ENCODE data around the gene ZAR1. TPM values are rescaled to one million over a fixed set of nuclear protein-coding genes. Genes with fewer than 3 reads are reported as not detected.
"Not testable (repeated sequence)": the region's sequence is repeated elsewhere in the genome, so short reads cannot be mapped to it uniquely, and the experiment has no call there.

ZAR1 gene
- not detected for polyA plus RNA-seq (ENCODE audit: insufficient read length in 3 of 3)

GRCh38 chr4:48490012-48490679, at the start of gene ZAR1:
ZAR1 (plus strand) TSS chr4:48490252; CDS start chr4:48490292, 40 bp downstream.
- DNase-seq (ENCODE audit: low read depth in 3 of 3, low spot score in 2 of 3): no peak

GRCh38 chr4:48440914-48441313, 49.1 kb upstream of the ZAR1 start:
- DNase-seq (ENCODE audit: low read depth in 3 of 3, low spot score in 2 of 3): not testable (repeated sequence)

- no peak for DNase-seq (ENCODE audit: low read depth in 3 of 3, low spot score in 2 of 3)
These were observed 44.3 kb upstream of the ZAR1 start for GRCh38 chr4:48445704-48446103.

GRCh38 chr4:48446642-48447041, 43.4 kb upstream of the ZAR1 start:
- DNase-seq (ENCODE audit: low read depth in 3 of 3, low spot score in 2 of 3): no peak

DNA sequence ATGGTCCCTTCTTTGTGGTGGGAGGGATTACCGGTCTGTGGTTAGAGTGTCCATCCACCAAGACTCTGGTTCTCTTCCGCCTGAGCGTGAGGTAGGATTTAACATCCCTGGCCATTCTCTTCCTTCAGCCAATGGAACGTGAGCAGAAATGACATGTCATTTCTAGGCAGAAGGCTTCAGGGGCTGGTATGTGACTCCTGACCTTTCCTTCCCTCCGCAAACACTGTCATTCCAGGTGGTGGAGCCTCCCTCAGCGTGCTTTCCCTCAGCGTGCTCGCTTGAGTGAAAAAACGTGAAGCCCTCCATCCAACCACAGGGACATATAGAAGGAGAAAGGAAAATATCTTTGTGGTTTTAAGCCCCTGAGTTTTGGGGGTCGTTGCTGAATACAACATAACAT, 40.9 kb upstream of the ZAR1 start:
- DNase-seq (ENCODE audit: low read depth in 3 of 3, low spot score in 2 of 3): no peak

- DNase-seq (ENCODE audit: low read depth in 3 of 3, low spot score in 2 of 3): no peak
These were observed 39.3 kb upstream of the ZAR1 start for GRCh38 chr4:48450740-48451139.

DNA sequence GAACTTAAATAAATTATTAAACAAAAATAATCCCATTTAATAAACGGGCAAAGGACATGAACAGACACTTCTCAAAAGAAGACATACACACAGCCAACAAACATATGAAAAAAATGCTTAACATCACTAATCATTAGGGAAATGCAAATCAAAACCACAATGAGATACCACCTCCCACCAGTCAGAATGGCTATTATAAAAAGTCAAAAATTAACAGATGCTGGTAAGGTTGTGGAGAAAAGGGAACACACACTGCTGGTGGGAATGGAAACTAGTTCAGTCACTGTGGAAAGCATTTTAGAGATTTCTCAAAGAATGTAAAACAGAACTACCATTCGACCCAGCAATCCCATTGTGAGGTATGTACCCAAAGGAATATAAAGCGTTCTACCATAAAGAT, 38.4 kb upstream of the ZAR1 start:
- not testable (repeated sequence) for DNase-seq (ENCODE audit: low read depth in 3 of 3, low spot score in 2 of 3)

DNA sequence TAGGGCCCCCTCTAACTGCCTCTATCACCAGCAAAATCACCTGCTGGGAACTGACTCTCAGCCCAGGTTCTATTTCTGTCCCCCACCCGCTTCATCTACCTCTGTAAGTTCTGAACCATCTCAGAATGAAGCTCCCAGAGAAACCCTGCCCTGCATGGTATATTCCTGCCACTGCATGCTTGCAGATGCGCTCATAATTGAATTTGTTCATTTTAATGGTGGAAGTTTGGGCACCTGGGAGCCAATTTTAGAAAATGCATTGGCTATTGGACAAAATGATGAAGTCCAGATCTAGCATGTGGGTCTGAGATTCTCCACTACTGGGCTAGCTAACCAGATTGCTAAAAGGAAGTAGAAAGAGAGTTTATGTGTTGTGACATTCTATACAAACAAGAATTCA, 35.5 kb upstream of the ZAR1 start:
- no peak for DNase-seq (ENCODE audit: low read depth in 3 of 3, low spot score in 2 of 3)

DNA sequence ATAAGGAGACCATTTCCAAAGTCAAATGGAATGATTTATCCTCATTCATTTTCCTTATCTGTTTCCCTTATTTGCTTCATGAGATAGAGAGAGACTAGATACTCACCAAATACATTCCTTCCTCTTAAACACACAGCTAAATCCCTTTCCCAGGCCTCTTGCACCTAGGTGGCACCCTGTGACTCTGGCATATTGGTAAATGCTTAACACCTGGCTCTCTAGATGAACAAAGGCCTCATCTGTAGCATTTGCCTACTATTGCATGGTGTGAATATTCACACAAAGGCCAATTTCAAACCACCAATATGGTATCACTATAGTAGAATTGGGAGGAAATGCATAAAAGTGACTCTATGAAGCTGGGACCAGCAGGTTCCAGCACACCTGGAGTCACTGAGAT, 29.1 kb upstream of the ZAR1 start:
- DNase-seq (ENCODE audit: low read depth in 3 of 3, low spot score in 2 of 3): no peak

DNA sequence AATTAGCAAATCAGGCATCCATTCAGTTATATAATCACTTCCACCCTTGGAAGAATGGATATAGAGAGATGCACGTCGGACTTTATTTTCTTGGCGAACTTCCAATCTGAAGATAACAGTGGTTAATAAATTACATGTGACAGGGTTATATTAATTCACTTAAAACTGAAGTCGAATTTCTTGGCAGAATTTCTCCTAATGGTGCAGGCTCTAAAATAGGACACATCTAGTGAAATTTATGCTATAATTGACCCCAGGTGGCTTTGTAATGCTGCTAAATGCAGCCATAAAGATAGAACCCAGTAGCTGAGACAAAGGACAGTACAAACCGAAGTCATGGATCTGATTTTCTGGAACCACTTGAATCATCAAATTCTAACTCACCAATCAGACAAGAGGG, 27.7 kb upstream of the ZAR1 start:
- no peak for DNase-seq (ENCODE audit: low read depth in 3 of 3, low spot score in 2 of 3)

DNA sequence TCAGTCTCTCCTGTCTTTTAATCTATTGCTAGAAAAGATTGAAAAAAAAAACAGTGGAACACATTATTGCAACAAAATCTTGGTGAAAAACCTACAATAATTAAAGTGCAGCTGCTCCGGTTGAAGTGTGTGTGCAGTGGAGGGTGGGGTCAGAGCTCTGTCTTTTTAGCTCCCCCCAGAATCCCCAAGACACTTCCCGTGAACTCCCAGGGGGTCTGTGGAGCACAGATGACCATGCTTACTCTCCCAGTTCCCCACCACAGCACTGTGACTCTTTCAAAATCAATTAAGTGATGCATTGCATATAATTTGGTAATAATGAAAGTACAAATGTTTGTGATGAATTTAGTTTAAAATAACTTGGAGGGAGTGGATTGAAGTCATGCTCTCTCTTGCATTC, 22.6 kb upstream of the ZAR1 start:
- no peak for DNase-seq (ENCODE audit: low read depth in 3 of 3, low spot score in 2 of 3)

GRCh38 chr4:48467891-48468290, 22.2 kb upstream of the ZAR1 start:
- DNase-seq (ENCODE audit: low read depth in 3 of 3, low spot score in 2 of 3): no peak

- no peak for DNase-seq (ENCODE audit: low read depth in 3 of 3, low spot score in 2 of 3)
These were observed 19.9 kb upstream of the ZAR1 start for GRCh38 chr4:48470137-48470536.

- no peak for DNase-seq (ENCODE audit: low read depth in 3 of 3, low spot score in 2 of 3)
These were observed 19.5 kb upstream of the ZAR1 start for GRCh38 chr4:48470570-48470969.

GRCh38 chr4:48472794-48473193, 17.3 kb upstream of the ZAR1 start:
- DNase-seq (ENCODE audit: low read depth in 3 of 3, low spot score in 2 of 3): no peak

GRCh38 chr4:48475770-48476169, 14.3 kb upstream of the ZAR1 start:
- no peak for DNase-seq (ENCODE audit: low read depth in 3 of 3, low spot score in 2 of 3)

DNA sequence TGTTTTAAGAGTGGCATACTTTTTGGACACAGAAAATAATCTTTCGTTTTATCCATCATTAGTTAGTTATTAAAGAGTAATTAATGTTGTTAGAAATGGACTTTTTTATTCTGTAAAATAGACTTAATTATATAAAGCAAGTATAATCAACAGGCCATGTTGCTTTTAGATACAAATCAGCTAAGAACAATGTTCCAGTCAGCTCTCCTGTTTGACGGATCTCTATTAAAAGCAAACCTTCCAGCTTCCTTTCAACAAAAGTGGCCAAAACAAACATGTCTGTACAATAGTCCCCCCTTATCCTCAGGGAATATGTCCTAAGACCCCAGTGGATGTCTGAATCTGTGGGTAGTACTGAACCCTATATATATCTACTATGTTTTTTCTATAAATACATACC, 11.8 kb upstream of the ZAR1 start:
- no peak for DNase-seq (ENCODE audit: low read depth in 3 of 3, low spot score in 2 of 3)

GRCh38 chr4:48481581-48481980, 8.5 kb upstream of the ZAR1 start:
- DNase-seq (ENCODE audit: low read depth in 3 of 3, low spot score in 2 of 3): no peak

GRCh38 chr4:48483006-48483776, 6.9 kb upstream of the ZAR1 start, which contains the start of gene SLC10A4:
SLC10A4 (plus strand) TSS chr4:48483343; CDS start chr4:48483562, 219 bp downstream.
- DNase-seq (ENCODE audit: low read depth in 3 of 3, low spot score in 2 of 3): no peak

DNA sequence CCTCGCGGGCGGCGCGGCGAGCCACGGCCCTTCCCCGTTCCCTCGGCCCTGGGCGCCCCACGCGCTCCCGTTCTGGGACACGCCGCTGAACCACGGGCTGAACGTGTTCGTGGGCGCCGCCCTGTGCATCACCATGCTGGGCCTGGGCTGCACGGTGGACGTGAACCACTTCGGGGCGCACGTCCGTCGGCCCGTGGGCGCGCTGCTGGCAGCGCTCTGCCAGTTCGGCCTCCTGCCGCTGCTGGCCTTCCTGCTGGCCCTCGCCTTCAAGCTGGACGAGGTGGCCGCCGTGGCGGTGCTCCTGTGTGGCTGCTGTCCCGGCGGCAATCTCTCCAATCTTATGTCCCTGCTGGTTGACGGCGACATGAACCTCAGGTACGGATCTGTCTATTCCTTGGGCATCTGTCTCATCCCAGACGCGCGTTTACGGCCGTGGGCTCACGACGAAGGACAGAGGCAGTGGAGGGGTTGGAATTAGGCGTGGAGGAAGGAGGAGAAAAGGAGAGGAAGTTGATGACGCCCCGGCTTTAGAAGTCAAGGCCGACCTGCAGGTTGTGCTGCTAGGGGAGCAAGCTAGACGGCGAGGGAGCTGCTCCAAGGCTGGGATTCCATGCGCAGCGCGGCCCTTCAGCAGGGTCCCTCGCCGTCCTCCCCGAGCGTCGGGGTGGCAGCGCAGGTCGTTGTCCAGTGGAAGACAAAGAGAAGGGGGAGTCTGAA, 6.1 kb upstream of the ZAR1 start:
- DNase-seq (ENCODE audit: low read depth in 3 of 3, low spot score in 2 of 3): no peak

GRCh38 chr4:48484494-48485168, 5.4 kb upstream of the ZAR1 start:
- DNase-seq (ENCODE audit: low read depth in 3 of 3, low spot score in 2 of 3): no peak
